ENCODE measurements around the gene DENND4C.

GRCh38 chr9:19281801-19282200 is 51.3 kb downstream of the DENND4C start:
- TF ChIP-seq POLR2A (IDR thresholded peaks at IDR 0.05) (no peak), CTCF (IDR thresholded peaks at IDR 0.05) (no peak)
